GM04503 (cell line): Measurements from ENCODE around the gene DOLPP1.

Experiments used
- DNase-seq: peaks from one replicate; pipeline ENCODE4 v3.0.0-alpha.2; 2012; ENCODE audit warnings: low read depth

The DOLPP1 gene

DNA sequence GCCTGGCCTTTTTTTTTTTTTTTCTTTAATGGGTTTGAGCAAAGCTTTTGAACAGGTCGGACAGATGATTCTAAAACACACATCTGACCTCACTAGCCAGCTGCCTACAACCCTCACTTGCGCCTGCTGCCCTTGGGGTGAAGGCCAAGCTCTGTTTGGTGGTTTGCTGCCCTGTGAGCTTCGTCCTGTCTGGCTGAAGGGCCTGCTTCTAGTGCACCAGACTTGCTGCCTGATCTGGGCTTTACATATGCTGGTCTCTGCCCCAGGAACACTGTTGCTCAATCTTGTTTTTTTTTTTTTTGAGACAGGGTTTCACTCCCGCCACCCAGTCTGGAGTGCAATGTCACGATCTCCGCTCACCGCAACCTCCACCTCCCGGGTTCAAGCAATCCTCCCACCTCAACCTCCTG is 16.4 kb upstream of the DOLPP1 start:
- no peak for DNase-seq

DNA sequence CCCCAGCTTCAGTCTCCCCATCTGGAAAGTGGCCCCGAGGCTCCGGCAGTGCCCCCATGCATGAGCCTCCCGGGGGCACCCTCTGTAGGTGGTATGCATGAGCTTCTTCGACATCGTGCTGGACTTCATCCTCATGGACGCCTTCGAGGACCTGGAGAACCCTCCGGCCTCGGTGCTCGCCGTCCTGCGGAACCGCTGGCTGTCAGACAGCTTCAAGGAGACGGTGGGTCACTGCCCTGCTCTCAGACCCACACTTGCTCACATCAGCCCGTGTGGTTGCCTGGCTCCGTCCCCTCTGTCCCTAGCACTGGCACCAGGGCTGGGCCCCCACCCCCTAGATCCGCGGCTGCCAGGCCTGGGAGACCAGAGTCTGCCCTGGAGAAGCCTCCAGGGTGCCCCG is 12.8 kb upstream of the DOLPP1 start:
- DNase-seq: no peak

DNA sequence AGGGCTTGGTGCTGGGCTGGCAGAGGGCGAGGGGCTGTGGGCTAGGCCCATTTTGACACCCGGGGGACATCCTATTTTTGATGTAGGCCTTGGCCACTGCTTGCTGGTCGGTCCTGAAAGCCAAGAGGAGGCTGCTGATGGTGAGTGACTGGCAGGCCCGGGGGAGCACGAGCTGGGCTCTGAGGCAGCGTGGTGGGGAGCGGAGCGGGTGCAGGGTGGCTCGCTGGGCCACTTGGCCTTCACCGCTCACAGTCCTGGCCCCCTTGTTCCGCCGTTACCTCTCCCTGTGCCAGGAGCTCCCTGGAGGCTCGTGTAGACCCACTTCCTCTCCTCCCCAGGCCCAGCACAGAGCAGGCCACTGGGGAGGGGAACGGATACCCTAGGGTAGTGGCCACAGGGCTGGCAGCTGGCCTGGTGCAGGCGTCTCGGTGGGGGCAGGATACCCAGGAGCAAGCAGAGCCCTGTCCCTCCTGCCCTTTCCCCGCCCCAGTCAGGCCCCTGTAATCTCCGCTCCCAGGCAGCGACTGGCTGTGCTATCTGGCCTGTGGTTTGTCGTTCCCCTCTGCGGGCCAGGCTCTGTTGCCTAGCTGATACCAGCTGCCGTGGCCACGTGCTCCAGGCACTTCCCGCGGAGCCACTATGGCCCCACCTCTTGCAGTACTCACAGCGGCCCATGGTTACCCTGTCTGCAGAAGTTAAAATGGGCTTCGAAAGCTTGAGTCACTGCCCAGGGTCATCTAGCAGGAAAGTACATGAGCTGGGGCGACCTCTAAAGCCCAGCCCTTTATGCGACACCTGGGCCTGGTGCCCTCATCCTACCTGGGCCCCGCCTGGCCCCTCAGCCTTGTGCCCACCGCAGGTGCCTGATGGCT is 11.7 kb upstream of the DOLPP1 start:
- DNase-seq: no peak

DNA sequence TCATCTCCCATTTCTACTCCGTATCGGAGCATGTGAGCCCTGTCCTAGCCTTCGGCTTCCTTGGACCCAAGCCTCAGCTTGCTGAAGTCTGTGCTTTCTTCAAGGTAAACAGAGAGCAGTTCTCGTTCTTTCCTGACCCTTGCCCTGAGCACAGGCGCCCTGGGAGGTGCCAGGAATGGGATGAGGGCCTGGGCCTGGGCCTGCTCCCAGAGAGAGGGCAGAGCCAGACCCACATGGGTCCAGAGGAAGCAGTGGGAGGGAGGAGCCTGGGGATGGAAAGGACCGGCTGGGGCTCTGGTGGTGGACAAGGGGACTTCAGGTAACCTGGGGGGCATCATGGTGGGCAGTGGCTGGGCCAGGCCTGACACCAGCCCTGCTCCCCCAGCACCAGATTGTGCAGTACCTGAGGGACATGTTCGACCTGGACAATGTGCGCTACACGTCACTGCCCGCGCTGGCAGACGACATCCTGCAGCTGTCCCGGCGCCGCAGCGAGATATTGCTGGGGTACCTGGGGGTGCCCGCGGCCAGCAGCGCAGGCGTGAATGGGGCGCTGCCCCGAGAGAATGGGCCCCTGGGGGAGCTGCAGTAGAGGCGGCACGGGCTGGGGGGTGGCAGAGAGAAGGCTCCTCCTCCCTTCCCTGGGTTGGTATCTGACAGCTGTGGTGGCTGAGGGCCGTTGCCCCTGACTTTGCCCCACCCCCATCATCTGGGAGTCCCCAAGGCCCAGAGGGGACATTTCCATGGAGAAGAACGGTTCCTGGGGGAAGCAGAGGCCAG is 10.9 kb upstream of the DOLPP1 start:
- no peak for DNase-seq

DNA sequence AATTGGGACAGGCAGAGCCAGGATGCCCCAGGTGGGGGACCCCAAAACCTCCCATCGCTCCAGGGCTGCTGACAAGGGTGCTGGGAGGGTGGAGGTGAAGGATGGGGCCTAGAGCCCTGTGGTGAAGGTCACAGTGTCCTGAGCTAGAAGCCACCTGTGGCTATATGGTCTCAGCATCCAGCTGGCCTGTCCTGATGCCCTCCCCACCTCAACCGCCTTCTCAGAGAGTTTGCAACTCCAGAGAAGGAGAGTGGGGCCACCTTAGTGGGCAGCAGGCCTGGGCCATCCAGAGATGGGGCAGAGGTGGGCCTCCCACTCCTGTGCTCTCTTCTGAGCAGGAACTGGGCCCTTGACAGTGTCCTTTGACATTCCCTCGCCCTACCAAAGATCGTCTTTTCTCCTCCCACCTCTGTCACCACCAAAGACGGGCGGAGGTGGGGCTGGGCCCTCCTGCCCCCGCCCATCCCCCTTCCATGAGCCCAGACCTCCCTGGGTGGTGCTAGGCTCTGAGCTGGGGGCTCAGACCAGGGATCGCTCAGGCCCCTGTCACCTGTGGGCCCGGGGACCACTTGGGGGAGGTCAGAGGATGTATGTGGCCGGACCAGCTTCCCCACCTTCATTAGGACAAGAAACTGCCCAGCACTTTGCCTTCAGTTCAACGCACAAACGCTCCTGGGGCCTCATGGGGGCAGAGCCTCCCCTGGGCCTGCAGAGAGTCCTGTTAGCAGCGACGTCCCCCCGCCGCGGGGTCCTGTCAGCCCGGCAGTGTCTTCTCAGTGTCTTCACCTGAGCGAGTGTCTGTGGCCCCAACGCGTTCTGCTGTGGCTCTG is 10.0 kb upstream of the DOLPP1 start:
- no peak for DNase-seq

DNA sequence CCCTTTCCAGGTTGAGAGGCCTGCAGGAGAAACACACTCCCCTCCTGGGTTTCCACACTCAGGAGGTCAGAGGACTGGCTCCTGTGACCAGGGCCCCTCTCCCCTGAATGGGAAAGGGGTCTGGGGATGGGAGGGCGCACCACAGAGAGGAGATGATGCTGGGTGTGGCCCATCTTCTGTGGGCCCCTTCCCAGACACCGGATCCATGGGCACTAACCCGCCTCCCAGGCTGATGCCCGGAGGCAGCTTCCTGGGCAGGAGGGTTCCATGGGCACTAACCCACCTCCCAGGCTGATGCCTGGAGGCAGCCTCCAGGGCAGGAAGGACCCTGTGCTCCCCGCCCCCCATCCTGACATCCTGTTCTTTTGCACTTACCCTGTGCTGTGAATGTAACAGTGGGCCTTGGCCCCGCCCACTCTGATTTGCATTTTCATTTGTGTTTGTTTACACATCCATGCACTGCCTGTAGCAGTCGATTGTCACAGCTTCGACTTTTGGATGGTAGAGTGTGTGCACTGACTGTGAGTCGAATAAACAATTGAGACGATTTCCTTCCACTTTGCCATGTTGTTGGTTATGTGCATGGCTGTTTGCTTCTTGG is 9.3 kb upstream of the DOLPP1 start:
- no peak for DNase-seq

DNA sequence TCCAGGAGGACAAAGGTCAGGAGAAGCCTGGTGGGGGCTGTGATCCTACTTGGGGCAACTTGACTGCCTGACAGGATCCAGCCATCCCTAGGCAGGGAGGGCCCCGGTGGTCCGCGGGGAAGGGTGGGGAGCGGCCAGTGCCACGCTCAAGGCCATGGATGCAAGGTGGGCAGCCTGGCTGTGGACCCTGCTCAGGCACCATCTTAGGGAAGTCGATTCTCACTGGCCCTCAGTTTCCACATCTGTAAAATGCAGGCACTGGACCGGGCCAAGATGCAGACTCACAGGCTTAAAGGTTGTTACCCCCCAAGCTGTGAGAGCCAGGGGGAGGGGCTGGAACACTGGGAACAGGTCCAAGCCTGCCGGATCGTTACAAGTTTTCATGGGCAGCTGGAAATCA is 8.7 kb upstream of the DOLPP1 start:
- no peak for DNase-seq

DNA sequence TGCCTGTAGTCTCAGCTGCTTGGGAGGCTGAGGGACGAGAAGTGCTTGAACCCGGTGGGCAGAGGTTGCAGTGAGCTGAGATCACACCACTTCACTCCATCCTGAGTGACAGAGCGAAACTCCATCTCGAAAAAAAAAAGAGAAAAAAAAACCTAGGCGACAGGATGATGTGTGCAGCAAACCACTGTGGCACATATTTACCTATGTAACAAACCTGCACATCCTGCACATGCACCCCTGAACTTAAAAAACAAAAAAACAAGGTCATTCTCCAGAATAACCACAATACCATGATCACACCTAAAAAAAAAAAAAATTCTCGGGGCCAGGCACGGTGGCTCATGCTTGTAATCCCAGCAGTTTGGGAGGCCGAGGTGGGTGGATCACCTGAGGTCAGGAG is 7.5 kb upstream of the DOLPP1 start:
- no peak for DNase-seq

DNA sequence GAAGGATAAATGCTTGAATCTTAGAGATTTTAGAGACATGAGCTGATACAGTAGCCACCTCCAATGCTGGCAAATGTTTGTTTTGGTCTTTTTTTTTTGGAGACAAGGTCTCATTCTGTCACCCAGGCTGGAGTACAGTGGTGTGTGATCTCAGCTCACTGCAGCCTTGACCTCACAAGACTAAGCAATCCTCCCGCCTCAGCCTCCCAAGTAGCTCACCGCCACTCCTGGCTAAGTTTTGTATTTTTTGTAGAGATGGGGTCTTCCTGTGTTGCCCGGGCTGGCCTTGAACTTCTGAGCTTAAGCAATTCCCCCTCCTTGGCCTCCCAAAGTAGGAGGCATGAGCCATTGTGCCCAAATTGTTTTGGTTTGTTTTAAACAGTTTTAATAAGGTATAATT is 6.8 kb upstream of the DOLPP1 start:
- no peak for DNase-seq

DNA sequence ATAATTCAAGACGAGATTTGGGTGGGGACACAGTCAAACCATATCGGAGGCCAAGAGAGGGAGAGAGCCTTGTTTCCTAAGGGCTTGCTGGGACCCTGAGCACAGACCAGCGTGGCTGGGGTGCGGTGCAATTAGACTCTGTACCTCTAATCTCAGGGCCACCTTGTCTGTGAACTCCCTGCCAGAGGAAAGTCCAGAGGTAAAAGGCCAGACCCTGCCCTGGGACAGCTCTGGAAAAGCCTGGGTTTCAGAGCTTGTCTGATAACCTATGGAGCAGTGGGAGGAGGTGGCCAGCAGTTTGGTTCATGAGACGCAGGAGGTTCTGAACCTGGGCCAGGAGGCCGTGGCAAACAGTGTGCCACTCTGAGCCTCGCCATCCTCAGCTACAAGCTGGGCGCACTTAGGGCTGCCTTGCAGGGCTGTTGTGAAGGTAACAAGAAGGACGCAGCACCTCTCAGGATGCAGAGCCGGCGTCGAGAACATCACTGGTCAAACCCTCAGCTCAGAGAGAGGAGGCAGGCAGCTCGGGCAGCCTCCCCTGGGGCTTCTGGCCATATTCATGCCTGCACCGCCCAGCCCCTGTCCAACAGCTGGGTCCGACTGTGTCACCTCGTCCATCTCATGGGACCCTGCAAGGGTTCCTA is 4.8 kb upstream of the DOLPP1 start:
- no peak for DNase-seq

DNA sequence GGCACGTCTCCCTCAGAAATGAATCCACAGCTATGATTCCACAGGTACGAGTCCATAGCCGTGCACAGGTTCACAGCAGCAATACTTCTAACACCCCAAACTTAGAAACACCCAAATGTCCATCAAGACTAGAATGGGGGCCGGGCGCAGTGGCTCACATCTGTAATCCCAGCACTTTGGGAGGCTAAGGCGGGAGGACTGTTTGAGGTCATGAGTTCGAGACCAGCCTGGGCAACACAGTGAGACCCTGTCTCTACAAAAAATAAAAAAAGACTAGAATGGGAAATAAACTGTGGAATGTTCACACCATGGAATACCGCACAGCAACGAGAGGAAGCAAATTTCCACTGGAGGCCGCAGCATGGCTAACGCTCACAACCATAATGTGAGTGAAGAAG is 4.3 kb upstream of the DOLPP1 start:
- no peak for DNase-seq

DNA sequence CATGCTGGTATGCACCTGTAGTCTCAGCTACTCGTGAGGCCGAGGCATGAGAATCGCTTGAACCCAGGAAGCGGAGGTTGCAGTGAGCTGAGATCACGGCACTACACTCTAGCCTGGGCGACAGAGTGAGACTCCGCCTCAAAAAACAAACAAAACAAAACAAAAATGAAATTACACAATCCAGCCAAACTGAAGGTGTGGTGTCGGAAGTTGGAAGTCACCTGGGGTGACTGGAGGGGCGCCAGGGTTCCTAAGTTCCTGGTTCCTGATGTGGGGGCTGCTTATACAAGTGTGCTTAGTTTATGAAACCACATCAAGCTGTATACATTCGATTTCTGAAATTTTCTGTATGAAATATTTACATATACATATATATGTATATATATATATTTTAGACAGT is 3.7 kb upstream of the DOLPP1 start:
- no peak for DNase-seq

DNA sequence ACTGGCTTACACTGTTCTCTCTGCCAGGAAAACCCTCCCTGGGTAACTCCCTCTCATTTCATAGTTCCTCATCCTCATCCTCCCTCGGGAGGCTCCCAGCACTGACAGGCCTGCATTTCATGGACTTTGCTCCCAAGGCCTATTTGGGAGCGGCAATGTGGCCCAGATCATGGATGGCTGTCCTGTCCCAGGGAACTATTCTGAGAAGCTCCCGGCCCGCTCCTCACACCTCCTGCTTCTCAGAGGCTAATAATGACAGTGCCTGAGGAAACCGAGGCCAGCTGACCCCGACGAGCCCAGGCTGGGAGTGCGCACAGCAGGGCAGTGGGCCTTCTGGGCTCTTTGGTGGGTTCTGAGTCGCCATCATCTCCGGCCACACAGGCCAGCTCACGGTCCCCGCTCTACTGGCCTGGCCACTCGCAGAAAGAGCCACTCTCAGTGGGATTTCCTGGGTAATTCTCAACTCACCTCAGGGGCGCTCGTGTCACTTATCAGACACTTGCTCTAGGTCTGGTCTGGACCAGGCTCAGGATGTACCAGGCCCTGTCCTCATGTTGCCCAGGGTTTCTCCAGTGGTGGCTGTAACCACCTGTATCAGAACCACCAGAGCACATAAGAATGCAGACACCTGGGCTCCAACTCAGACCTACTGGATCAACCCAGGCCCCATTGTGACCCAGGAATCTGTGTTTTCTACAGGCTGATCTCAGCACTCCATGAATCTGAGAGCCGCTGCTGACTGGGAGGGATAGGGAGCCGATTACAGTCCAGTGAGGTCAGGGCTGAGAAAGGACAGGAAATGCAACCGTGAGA is 2.0 kb upstream of the DOLPP1 start:
- no peak for DNase-seq

DNA sequence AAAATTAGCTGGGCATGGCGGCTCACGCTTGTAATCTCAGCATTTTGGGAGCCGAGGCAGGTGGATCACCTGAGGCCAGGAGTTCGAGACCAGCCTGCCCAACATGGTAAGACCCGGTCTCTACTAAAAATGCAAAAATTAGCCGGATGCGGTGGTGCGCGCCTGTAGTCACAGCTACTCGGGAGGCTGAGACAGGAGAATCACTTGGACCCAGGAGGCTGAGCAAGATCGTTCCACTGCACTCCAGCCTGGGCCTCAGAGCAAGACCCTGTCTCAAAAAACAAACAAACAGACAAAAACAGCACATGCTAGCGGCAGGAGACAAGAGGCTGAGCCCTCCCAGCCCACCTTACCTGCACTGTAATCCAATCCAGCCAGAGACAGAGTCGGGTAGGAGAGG is 1.1 kb upstream of the DOLPP1 start:
- no peak for DNase-seq

DNA sequence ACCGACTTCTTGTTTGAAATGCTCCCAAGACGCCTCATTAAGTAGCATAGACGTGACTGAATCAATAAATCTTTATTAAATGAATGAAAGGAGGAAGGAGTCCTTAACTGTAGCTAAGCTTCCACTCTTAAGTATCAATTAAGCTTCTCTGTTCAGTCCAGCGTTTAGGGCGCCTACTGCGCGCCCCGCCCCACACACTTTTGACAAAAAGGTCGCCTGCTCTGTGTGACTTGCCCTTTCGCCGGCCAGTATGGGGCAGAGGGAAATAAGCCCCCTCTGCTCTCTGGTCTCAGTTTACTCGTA is 662 bp upstream of the DOLPP1 start:
- no peak for DNase-seq

DNA sequence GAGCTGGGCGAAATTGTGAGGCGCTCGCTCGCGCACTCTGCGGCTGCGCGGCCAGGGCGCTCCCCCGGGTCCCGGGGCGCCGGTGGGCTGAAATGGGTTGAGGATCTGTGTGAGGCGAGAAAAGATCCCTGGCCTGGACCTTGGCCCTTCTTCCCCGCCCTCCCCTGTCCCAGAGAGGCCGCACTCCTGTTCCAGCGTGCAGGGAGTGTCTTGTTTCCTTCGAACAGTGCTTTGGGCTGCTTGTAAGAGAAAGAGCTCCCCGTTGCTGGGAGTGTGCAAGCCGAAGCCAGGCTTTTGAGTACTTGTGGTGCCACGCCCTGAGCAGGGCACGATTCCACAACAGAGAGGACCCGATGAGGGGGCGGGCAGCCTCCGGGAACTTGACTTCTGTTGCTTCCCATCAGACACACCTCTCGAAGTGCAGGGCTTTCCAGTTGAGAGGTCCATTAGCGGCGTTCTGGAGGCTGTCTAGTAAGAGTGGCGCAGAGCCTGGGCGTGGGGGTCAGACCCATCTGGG is 535 bp downstream of the DOLPP1 start:
- DNase-seq: no peak

DNA sequence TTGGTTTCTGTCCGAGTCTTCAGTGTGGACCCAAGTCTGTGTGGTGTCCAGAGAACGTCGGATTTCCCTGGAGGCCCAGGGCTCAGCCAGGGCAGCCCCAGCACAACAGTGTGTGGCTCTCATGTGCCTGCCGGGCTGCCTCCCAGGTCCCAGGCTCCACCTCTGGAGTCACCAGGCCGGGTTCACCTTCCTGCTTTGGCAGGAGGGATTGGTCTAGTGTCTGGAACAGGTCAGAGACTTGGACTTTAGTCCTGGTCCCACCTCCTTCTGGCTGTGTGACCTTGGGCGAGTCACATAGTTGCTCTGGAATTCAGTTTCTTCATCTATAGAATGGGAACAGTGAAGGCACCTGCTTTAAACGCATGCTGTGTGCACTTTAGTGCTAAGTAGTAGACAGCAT is 3.2 kb downstream of the DOLPP1 start:
- no peak for DNase-seq

DNA sequence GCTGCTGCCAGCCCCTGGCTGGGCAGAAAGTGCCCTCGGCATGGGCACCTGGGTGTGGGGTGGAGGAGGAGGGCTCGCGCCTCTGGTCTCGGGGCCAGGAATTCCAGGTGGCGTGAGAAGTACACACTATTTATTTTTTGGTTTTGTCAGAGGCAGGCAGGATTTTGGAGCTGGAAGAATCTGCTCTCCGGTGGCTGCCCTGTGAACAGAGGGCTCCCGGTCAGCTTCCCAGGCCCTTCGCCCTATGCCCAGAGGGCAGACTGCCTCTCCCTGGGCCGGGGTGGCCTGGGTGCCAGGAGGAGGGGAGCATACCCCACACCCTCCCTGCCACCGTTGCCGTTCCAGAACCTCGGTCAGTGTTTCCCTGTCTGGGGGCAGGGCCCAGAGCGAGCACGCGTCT is 8.3 kb downstream of the DOLPP1 start:
- DNase-seq: no peak

DNA sequence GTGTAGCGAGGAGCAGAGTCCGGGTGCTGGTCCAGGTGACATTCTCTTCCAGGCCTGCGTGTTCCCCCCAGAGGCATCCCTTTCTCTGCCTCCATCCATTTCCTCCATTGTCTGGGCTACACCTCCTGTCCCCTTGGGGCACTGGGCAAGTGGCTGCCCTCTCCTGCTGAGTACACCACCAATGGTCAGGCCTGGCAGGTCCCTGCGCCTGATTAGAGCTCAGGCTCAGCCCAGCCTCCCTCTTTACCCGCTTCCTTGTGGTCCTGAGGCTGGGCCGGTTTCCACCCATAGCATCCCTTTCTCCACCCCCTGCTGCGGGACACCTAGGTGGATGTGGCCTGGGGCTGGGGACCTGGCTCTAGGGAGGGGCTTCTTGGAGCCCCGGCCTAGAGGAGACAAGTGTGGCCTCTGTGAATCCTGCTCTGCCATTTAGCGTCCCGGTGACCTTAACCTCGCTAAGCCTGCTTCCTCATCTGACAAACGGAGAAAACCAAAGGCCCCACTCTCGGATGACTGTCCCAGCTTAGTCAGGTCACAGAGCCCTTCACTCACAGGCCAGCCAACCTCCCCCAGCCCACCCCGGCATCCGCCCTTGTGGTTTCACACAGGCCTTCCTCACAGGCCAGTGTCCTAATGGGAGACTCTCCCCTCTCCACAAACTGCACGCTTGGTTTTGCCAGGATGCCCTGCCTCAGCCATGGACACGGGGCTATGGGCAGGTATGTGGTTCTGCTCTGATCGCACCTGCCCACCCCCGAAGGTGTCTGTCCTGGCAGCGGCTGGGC is 12.9 kb downstream of the DOLPP1 start:
- no peak for DNase-seq
